Endothelial cell of umbilical vein (primary cell): ENCODE data around the gene KIF3A.

Experiments
- CTCF ChIP-seq, 2 donors: IDR thresholded peaks; 1 replicate in 1 of 2; 2 replicates in 1 of 2; pipeline ENCODE4 v1.5.1; 2011; ENCODE audit warnings: low read length in 2 of 2, mild to moderate bottlenecking in 2 of 2, moderate library complexity in 2 of 2, control low read depth in 1 of 2, inconsistent platforms in 1 of 2, low read depth in 1 of 2; ENCODE audit not compliant: insufficient read depth in 1 of 2; ENCODE audit errors: extremely low read depth in 1 of 2
- EZH2 ChIP-seq: IDR thresholded peaks from 2 replicates; pipeline ENCODE4 v1.6.1; 2012; ENCODE audit warnings: borderline replicate concordance, low read depth, mild to moderate bottlenecking, moderate library complexity, low read length, inconsistent platforms; ENCODE audit not compliant: severe bottlenecking
- FOS ChIP-seq: IDR thresholded peaks from 2 replicates; pipeline ENCODE4 v1.6.1; 2011; ENCODE audit warnings: mild to moderate bottlenecking, low read length, moderate library complexity, borderline replicate concordance; ENCODE audit not compliant: insufficient read depth
- GATA2 ChIP-seq: IDR thresholded peaks from 2 replicates; pipeline ENCODE4 v1.7.0; 2011; ENCODE audit warnings: low read depth, mild to moderate bottlenecking, moderate library complexity, mixed read lengths, low read length; ENCODE audit not compliant: insufficient read length, insufficient read depth
- JUN ChIP-seq: IDR thresholded peaks from 2 replicates; pipeline ENCODE4 v1.6.1; 2011; ENCODE audit warnings: borderline replicate concordance, low read depth; ENCODE audit not compliant: insufficient read length, insufficient read depth
- POLR2A ChIP-seq: IDR thresholded peaks from 2 replicates; pipeline ENCODE4 v1.6.1; 2012; ENCODE audit warnings: low read depth, mild to moderate bottlenecking, control low read depth, low read length
- POLR2AphosphoS5 ChIP-seq: IDR thresholded peaks from 2 replicates; pipeline ENCODE4 v1.6.1; 2012; ENCODE audit warnings: low read depth, mild to moderate bottlenecking, control low read depth, low read length, moderate library complexity; ENCODE audit not compliant: insufficient read depth

- TF ChIP-seq CTCF (IDR thresholded peaks at IDR 0.05; ENCODE audit: extremely low read depth in 1 of 2, insufficient read depth in 1 of 2, low read depth in 1 of 2, low read length in 2 of 2) (no peak), FOS (no peak), JUN (no peak), POLR2AphosphoS5 (no peak), EZH2 (no peak), POLR2A (no peak), GATA2 (no peak)
These were observed 93.2 kb downstream of the KIF3A start for GRCh38 chr5:132644177-132644576.
